HepG2 (cell line): ENCODE results near the gene SLC16A9. TPM values are rescaled to one million over a fixed set of nuclear protein-coding genes. Genes with fewer than 3 reads are reported as not detected.

Experiments used
- ATAC-seq: fragments of 200-7000 bp; cut with Tn5 transposase; 3 replicates; pipeline ENCODE4 v1.9.1; 2020; ENCODE audit warnings: mild to moderate bottlenecking, moderate library complexity
- BruUV-seq: library from RNA; stranded (reverse); fragments of 400-500 nt; replicated peaks from 2 replicates; lab custom pipeline; 2021; lab: Mats Ljungman, UMichigan
- CTCF ChIA-PET: fragments of 300-600 bp; formaldehyde crosslinking; extraction: SDS; loops from one replicate; lab custom pipeline; 2021; ENCODE audit warnings: low total read pairs, inconsistent platforms, low intra/inter-chr PET ratio; lab: Yijun Ruan, JAX
- POLR2A ChIA-PET: fragments of 350-600 bp; sonication (Branson Sonifier 250); formaldehyde crosslinking; loops from one replicate; lab custom pipeline; 2020; ENCODE audit warnings: antibody characterized with exemption, inconsistent platforms; lab: Yijun Ruan, JAX
- DNase-seq: peaks from one replicate; pipeline ENCODE4 v3.0.0-alpha.2; 2015; ENCODE audit warnings: low spot score
- FAIRE-seq: peaks from 3 replicates; lab custom pipeline; 2011; peaks lifted over from hg19 to GRCh38; lab: Jason Lieb, UNC
- H2AFZ ChIP-seq: one replicate; pipeline ENCODE4 v1.6.1; 2011; ENCODE audit warnings: low read length, inconsistent platforms
- H3K27ac ChIP-seq: fragments of 300-600 bp; 3 replicates; pipeline ENCODE4 v1.8.0; 2011; ENCODE audit warnings: mixed run types, mild to moderate bottlenecking, mixed read lengths, low read length, inconsistent platforms; ENCODE audit not compliant: insufficient read depth; ENCODE audit errors: extremely low read length
- H3K27me3 ChIP-seq, 2 experiments: fragments of 200-600 bp in 1 of 2; 2 replicates in 1 of 2; 3 replicates in 1 of 2; pipeline versions ENCODE4 v1.6.0 to v1.8.0; 2011; ENCODE audit warnings: low read length in 2 of 2, mild to moderate bottlenecking in 2 of 2, moderate library complexity in 2 of 2, inconsistent platforms in 1 of 2; ENCODE audit not compliant: insufficient read depth in 2 of 2, control insufficient read depth in 1 of 2
- H3K36me3 ChIP-seq, 2 experiments: fragments of 200-600 bp in 1 of 2; replicated peaks in 1 of 2; 2 replicates in 1 of 2; 3 replicates in 1 of 2; pipeline versions ENCODE4 v1.5.1 to v1.8.0; 2011; ENCODE audit warnings: low read length in 2 of 2, inconsistent platforms in 1 of 2; ENCODE audit not compliant: insufficient read depth in 2 of 2, control insufficient read depth in 1 of 2
- H3K4me1 ChIP-seq: 2 replicates; pipeline ENCODE4 v1.5.1; 2012; ENCODE audit warnings: low read length, inconsistent platforms; ENCODE audit not compliant: insufficient read depth
- H3K4me2 ChIP-seq: 2 replicates; pipeline ENCODE4 v1.6.0; 2011; ENCODE audit warnings: low read depth, low read length, inconsistent platforms
- H3K4me3 ChIP-seq, 3 experiments: fragments of 200-600 bp in 1 of 3; sonication (generic), shearing (Covaris generic) in 1 of 3; replicated peaks in 1 of 3; 2 replicates each; pipeline ENCODE4 v1.5.1; 2011 to 2016; ENCODE audit warnings: low read length in 3 of 3, inconsistent platforms in 2 of 3, low read depth in 2 of 3, mild to moderate bottlenecking in 2 of 3, control low read depth in 1 of 3, mixed read lengths in 1 of 3; ENCODE audit not compliant: insufficient read depth in 1 of 3
- H3K79me2 ChIP-seq: one replicate; pipeline ENCODE4 v1.6.1; 2011; ENCODE audit warnings: low read length, inconsistent platforms; ENCODE audit not compliant: insufficient read depth
- H3K9ac ChIP-seq: 2 replicates; pipeline ENCODE4 v1.6.0; 2011; ENCODE audit warnings: mild to moderate bottlenecking, low read depth, low read length, inconsistent platforms; ENCODE audit not compliant: insufficient read depth
- H3K9me3 ChIP-seq: 2 replicates; pipeline ENCODE4 v1.5.1; 2012; ENCODE audit warnings: mild to moderate bottlenecking, low read length
- H4K20me1 ChIP-seq: 2 replicates; pipeline ENCODE4 v1.6.0; 2011; ENCODE audit warnings: inconsistent platforms, mild to moderate bottlenecking, low read length, moderate library complexity; ENCODE audit not compliant: insufficient read depth
- AFF4 ChIP-seq: sonication (generic); formaldehyde crosslinking; IDR thresholded peaks from 2 replicates; pipeline ENCODE4 v1.4.0; 2020; ENCODE audit warnings: missing genetic modification reagents
- CREB1 ChIP-seq, 2 experiments: fragments of 450-650 bp in 1 of 2; IDR thresholded peaks; 2 replicates each; pipeline ENCODE4 v1.6.1; 2016 to 2017; ENCODE audit warnings: control low read depth in 1 of 2, mild to moderate bottlenecking in 1 of 2, missing compliant biosample characterization in 1 of 2, missing genetic modification characterization in 1 of 2
- ELF3 ChIP-seq: IDR thresholded peaks from 2 replicates; pipeline ENCODE4 v1.6.1; 2016; ENCODE audit warnings: missing genetic modification reagents, missing compliant biosample characterization
- GLI4 ChIP-seq: sonication (generic); formaldehyde crosslinking; IDR thresholded peaks from 2 replicates; pipeline ENCODE4 v1.5.1; 2020; ENCODE audit warnings: missing genetic modification reagents, mild to moderate bottlenecking, moderate library complexity, borderline replicate concordance
- MBD4 ChIP-seq: IDR thresholded peaks from 2 replicates; pipeline ENCODE4 v1.6.1; 2012; ENCODE audit warnings: low read length, inconsistent platforms, borderline replicate concordance
- MBNL3 ChIP-seq: fragments of 250-450 bp; sonication (Bioruptor Pico); conservative IDR thresholded peaks from 2 replicates; pipeline ENCODE4 v1.8.0; 2022; ENCODE audit warnings: mild to moderate bottlenecking, inconsistent platforms
- MLX ChIP-seq: IDR thresholded peaks from 2 replicates; pipeline ENCODE4 v1.6.1; 2016
- REPIN1 ChIP-seq: sonication (generic); formaldehyde crosslinking; IDR thresholded peaks from 2 replicates; pipeline ENCODE4 v1.8.0; 2022; ENCODE audit warnings: missing genetic modification reagents, low read depth, mild to moderate bottlenecking, borderline replicate concordance
- SRF ChIP-seq: IDR thresholded peaks from 2 replicates; pipeline ENCODE4 v1.6.1; 2011; ENCODE audit warnings: mild to moderate bottlenecking, low read depth, low read length, moderate library complexity
- U2AF2 ChIP-seq: fragments of 200-400 bp; formaldehyde crosslinking; IDR thresholded peaks from 2 replicates; pipeline ENCODE4 v1.6.1; 2017; ENCODE audit warnings: low read depth, mild to moderate bottlenecking, low read length
- XRCC5 ChIP-seq: fragments of 200-400 bp; formaldehyde crosslinking; optimal IDR thresholded peaks from 2 replicates; pipeline ENCODE3; 2017; ENCODE audit warnings: mild to moderate bottlenecking, low read length
- ZBTB43 ChIP-seq: sonication (generic); formaldehyde crosslinking; conservative IDR thresholded peaks from 2 replicates; pipeline ENCODE4 v1.4.0; 2020; ENCODE audit warnings: missing genetic modification reagents
- ZFP36 ChIP-seq: fragments of 150-350 bp; IDR thresholded peaks from 2 replicates; pipeline ENCODE4 v1.6.1; 2018; ENCODE audit warnings: borderline replicate concordance, low read length, low read depth; ENCODE audit not compliant: partially characterized antibody
- ZNF775 ChIP-seq: sonication (generic); formaldehyde crosslinking; IDR thresholded peaks from 2 replicates; pipeline ENCODE4 v1.4.0; 2020; ENCODE audit warnings: missing genetic modification reagents, mild to moderate bottlenecking, moderate library complexity, borderline replicate concordance
- WGBS: methylation state at CpG from one replicate; pipeline ENCODE4 v1.1.6; 2017; ENCODE audit warnings: low lambda C conversion rate; 5-methylcytosine and 5-hydroxymethylcytosine counted together
- in situ Hi-C: cut with HindIII; loops from 2 replicates; pipeline ENCODE4 v1.10.0; 2017; ENCODE audit warnings: low pct_unique_long_range_greater_than_20kb; ENCODE audit not compliant: extremely low pct_ligation_motif_present
- intact Hi-C: fragments of 100-400 bp; cut with micrococcal nuclease; formaldehyde crosslinking; loops from one replicate; pipeline ENCODE4 v1.10.0; 2022; ENCODE audit not compliant: unreplicated experiment
- polyA plus RNA-seq, 8 experiments: library from polyadenylated mRNA; depleted of rRNA in 3 of 8; stranded (reverse) in 7 of 8; unstranded in 1 of 8; fragments of >200 nt; fragmentation: Illumina TruSeq in 4 of 8; extraction: Trizol in 4 of 8; gene quantifications; 2 replicates each; pipeline versions ENCODE4 v1.2.1 to v1.2.3, GENCODE V29; 2011 to 2016; ENCODE audit warnings: low read depth in 4 of 8, missing spikeins in 1 of 8, mixed read lengths in 1 of 8; ENCODE audit not compliant: insufficient read depth in 1 of 8
- total RNA-seq, 5 experiments: library from RNA; depleted of rRNA; stranded (reverse); fragments of >200 nt; fragmentation: Illumina TruSeq; extraction: Trizol; gene quantifications; 2 replicates each; pipeline ENCODE4 v1.2.3, GENCODE V29; 2016; ENCODE audit warnings: low read depth in 1 of 5

Gene SLC16A9
- total and polyA plus RNA-seq, 2 of the 13 experiments (the other 11 are each of a cell fraction or from before 2014, with no cell fraction given), result 0.01 to 0.09 TPM

- in situ Hi-C loops, result no loop called here
Measured at GRCh38 chr10:59657724-59658123, 51.9 kb downstream of the SLC16A9 start.

More at GRCh38 chr10:59657724-59658123, 51.9 kb downstream of the SLC16A9 start:
- ChIA-PET CTCF (no interaction called here), POLR2A (no interaction called here)
- H3K4me2 ChIP-seq, result no peak overlapping the region
- 0% methylated on average over 1 of the region's 1 CpG for WGBS
- no peak for ATAC-seq
- no TSS peak for BruUV-seq
- no peaks in the 10 kb centered on the region for H3K36me3 ChIP-seq
- no peak overlapping the region for H3K9ac ChIP-seq
- no peak overlapping the region for H3K4me3 ChIP-seq
- intact Hi-C loops, result no loop called here
- no peaks in the 10 kb centered on the region for H3K27me3 ChIP-seq
- no peak for FAIRE-seq
- no peaks in the 10 kb centered on the region for H3K9me3 ChIP-seq
- no peak overlapping the region for H2AFZ ChIP-seq
- TF ChIP-seq AFF4 (CRISPR knock-in tag) (no peak), GLI4 (CRISPR knock-in tag) (no peak), MBD4 (no peak), XRCC5 (no peak), U2AF2 (no peak), MBNL3 (CRISPR knock-in tag) (no peak), CREB1 (IDR thresholded peaks at IDR 0.05) (no peak), CREB1 (CRISPR knock-in tag; IDR thresholded peaks at IDR 0.05) (no peak), ZBTB43 (CRISPR knock-in tag) (no peak), SRF (no peak), ZNF775 (no peak), ZFP36 (no peak), ELF3 (no peak), MLX (CRISPR knock-in tag) (no peak), REPIN1 (CRISPR knock-in tag) (no peak)
- no peaks in the 10 kb centered on the region for H3K79me2 ChIP-seq
- no peak overlapping the region for H3K27ac ChIP-seq
- no peaks in the 10 kb centered on the region for H3K4me1 ChIP-seq
- DNase-seq, result no peak
- H4K20me1 ChIP-seq, result no peaks in the 10 kb centered on the region
